Right lobe of liver (tissue), 4 donors: Measurements from ENCODE around the gene MLEC.

ENCODE experiments used
- CTCF ChIP-seq, 4 donors: fragments of 200-600 bp in 3 of 4; fragments of 450-650 bp in 1 of 4; IDR thresholded peaks; one replicate each; pipeline versions ENCODE4 v1.5.1 to v1.8.0; 2016 to 2022; ENCODE audit warnings: antibody characterized with exemption in 4 of 4, mild to moderate bottlenecking in 2 of 4
- POLR2A ChIP-seq: fragments of 450-650 bp; IDR thresholded peaks from one replicate; pipeline ENCODE4 v1.6.1; 2017; ENCODE audit warnings: antibody characterized with exemption, mild to moderate bottlenecking
- donor health status: DM: no; HTN: no; CAD: no.
- donor health status: DM: no; HTN: no; CAD: no.
- donor health status: DM: no; HTN: yes; CAD: no.

GRCh38 chr12:120661432-120661831 lies 25.5 kb upstream of the MLEC start:
- TF ChIP-seq CTCF (IDR thresholded peaks at IDR 0.05) (no peak), POLR2A (no peak)
